ENCODE data around the gene PADI1. TPM values are rescaled to one million over a fixed set of nuclear protein-coding genes. Genes with fewer than 3 reads are reported as not detected.

PADI1 gene
- total RNA-seq, 2 experiments from 2014 or later, result not detected

GRCh38 chr1:17274186-17275170 lies 69.5 kb downstream of the PADI1 start:
- CTCF ChIA-PET (ENCODE audit: unreplicated experiment), result no interaction called here
- no peak for TF ChIP-seq EZH2phosphoT487 (IDR thresholded peaks at IDR 0.05; ENCODE audit: borderline replicate concordance, low read depth, low read length)
- peak; percentile 84 for TF ChIP-seq CTCF (conservative IDR thresholded peaks at IDR 0.05; ENCODE audit: low read length)
- intact Hi-C loops (cut with micrococcal nuclease; ENCODE audit: unreplicated experiment), result no loop called here
- no peaks in the 10 kb centered on the region for H3K9me2 ChIP-seq (ENCODE audit: insufficient read depth, low read length)
- POLR2A ChIA-PET, result no interaction called here
- no peaks in the 10 kb centered on the region for H3K4me1 ChIP-seq (ENCODE audit: insufficient read depth, low read length, poor library complexity, severe bottlenecking)
- peak; percentile 32 for DNase-seq (ENCODE audit: low spot score)
- H3K79me2 ChIP-seq (ENCODE audit: insufficient read depth, low read depth, low read length), result no peaks in the 10 kb centered on the region
- no peak overlapping the region for H3K27ac ChIP-seq (ENCODE audit: low read depth, low read length, poor library complexity, severe bottlenecking)
- no peaks in the 10 kb centered on the region for H4K20me1 ChIP-seq (ENCODE audit: insufficient read depth, low read length)
- no peak overlapping the region for H2AFZ ChIP-seq (ENCODE audit: low read length)
- no peaks in the 10 kb centered on the region for H3K9me3 ChIP-seq (ENCODE audit: low read length)
- no peaks in the 10 kb centered on the region for H3K36me3 ChIP-seq (ENCODE audit: insufficient read depth, low read length)
- BruUV-seq (replicated peaks), result no TSS peak
- no peak overlapping the region for H3K4me3 ChIP-seq (ENCODE audit: low read depth, low read length, poor library complexity, severe bottlenecking)
- H3K4me2 ChIP-seq (ENCODE audit: low read length), result no peak overlapping the region

GRCh38 chr1:17276568-17276967 lies 71.6 kb downstream of the PADI1 start:
- H2AFZ ChIP-seq (ENCODE audit: low read length), result no peak overlapping the region
- CTCF ChIA-PET (ENCODE audit: unreplicated experiment), result no interaction called here

More at GRCh38 chr1:17276568-17276967, 71.6 kb downstream of the PADI1 start:
- no peak for DNase-seq (ENCODE audit: low spot score)
- TF ChIP-seq CTCF (conservative IDR thresholded peaks at IDR 0.05; ENCODE audit: low read length) (no peak), EZH2phosphoT487 (IDR thresholded peaks at IDR 0.05; ENCODE audit: borderline replicate concordance, low read depth, low read length) (no peak)
- no peak overlapping the region for H3K4me3 ChIP-seq (ENCODE audit: low read depth, low read length, poor library complexity, severe bottlenecking)
- no TSS peak for BruUV-seq (replicated peaks)
- no peak overlapping the region for H3K4me2 ChIP-seq (ENCODE audit: low read length)
- no peaks in the 10 kb centered on the region for H3K36me3 ChIP-seq (ENCODE audit: insufficient read depth, low read length)
- no peaks in the 10 kb centered on the region for H3K4me1 ChIP-seq (ENCODE audit: insufficient read depth, low read length, poor library complexity, severe bottlenecking)
- H3K9me2 ChIP-seq (ENCODE audit: insufficient read depth, low read length), result no peaks in the 10 kb centered on the region
- intact Hi-C loops (cut with micrococcal nuclease; ENCODE audit: unreplicated experiment), result no loop called here
- no peaks in the 10 kb centered on the region for H3K79me2 ChIP-seq (ENCODE audit: insufficient read depth, low read depth, low read length)
- H3K9me3 ChIP-seq (ENCODE audit: low read length), result no peaks in the 10 kb centered on the region
- no peak overlapping the region for H3K27ac ChIP-seq (ENCODE audit: low read depth, low read length, poor library complexity, severe bottlenecking)
- POLR2A ChIA-PET, result interaction anchor here (0.6 kb wide), 1 partner anchor 343 kb away, joined by 3 read pairs; no protein-coding TSS in a partner anchor
- H4K20me1 ChIP-seq (ENCODE audit: insufficient read depth, low read length), result no peaks in the 10 kb centered on the region
